Osteoblast (primary cell): ENCODE measurements around the gene OSBP2. TPM values are rescaled to one million over a fixed set of nuclear protein-coding genes. Genes with fewer than 3 reads are reported as not detected.

Experiments used
- DNase-seq: peaks from one replicate; pipeline ENCODE4 v3.0.0; 2011; ENCODE audit warnings: low spot score, mixed read lengths; ENCODE audit not compliant: insufficient read length; ENCODE audit errors: missing footprints
- H2AFZ ChIP-seq: 2 replicates; pipeline ENCODE4 v1.6.0; 2011; ENCODE audit warnings: mild to moderate bottlenecking, low read length
- H3K27ac ChIP-seq: 2 replicates; pipeline ENCODE4 v1.5.1; 2011; ENCODE audit warnings: mild to moderate bottlenecking, low read depth, low read length, moderate library complexity
- H3K27me3 ChIP-seq: 2 replicates; pipeline ENCODE4 v1.6.0; 2012; ENCODE audit warnings: mild to moderate bottlenecking, control low read depth, inconsistent platforms, low read length, moderate library complexity; ENCODE audit not compliant: insufficient read depth
- H3K36me3 ChIP-seq: 2 replicates; pipeline ENCODE4 v1.5.1; 2011; ENCODE audit warnings: mild to moderate bottlenecking, low read length, control low read depth, moderate library complexity; ENCODE audit not compliant: insufficient read depth
- H3K4me1 ChIP-seq: 2 replicates; pipeline ENCODE4 v1.5.1; 2011; ENCODE audit warnings: mild to moderate bottlenecking, low read length, control low read depth, moderate library complexity; ENCODE audit not compliant: insufficient read depth
- H3K4me2 ChIP-seq: 2 replicates; pipeline ENCODE4 v1.6.0; 2011; ENCODE audit warnings: mild to moderate bottlenecking, low read length; ENCODE audit not compliant: insufficient read depth
- H3K4me3 ChIP-seq: fragments of 200-600 bp; sonication (generic); 3 replicates; pipeline ENCODE4 v1.5.1; 2012; ENCODE audit warnings: mild to moderate bottlenecking, low read length, inconsistent platforms; ENCODE audit not compliant: insufficient read depth
- H3K79me2 ChIP-seq: 2 replicates; pipeline ENCODE4 v1.6.0; 2012; ENCODE audit warnings: mild to moderate bottlenecking, low read length, control low read depth, inconsistent platforms; ENCODE audit not compliant: insufficient read depth
- H3K9me3 ChIP-seq: 2 replicates; pipeline ENCODE4 v1.5.1; 2011; ENCODE audit warnings: low read depth, low read length, control low read depth
- H4K20me1 ChIP-seq: 2 replicates; pipeline ENCODE4 v1.6.0; 2012; ENCODE audit warnings: mild to moderate bottlenecking, low read length, control low read depth; ENCODE audit not compliant: insufficient read depth
- CTCF ChIP-seq: IDR thresholded peaks from 2 replicates; pipeline ENCODE4 v1.5.1; 2011; ENCODE audit warnings: mild to moderate bottlenecking, low read depth, low read length, moderate library complexity; ENCODE audit errors: extremely low read depth
- total RNA-seq: library from RNA; depleted of rRNA; stranded (reverse); fragments of >200 nt; gene quantifications from 2 replicates; pipeline ENCODE4 v1.2.3, GENCODE V29; 2012

OSBP2 gene
- total RNA-seq, 1 donor = 4.3 TPM

GRCh38 chr22:30879415-30879797 is 184.7 kb downstream of the OSBP2 start:
- Histone ChIP-seq H3K4me2 (no peak overlapping the region), H3K4me3 (no peak overlapping the region), H2AFZ (no peak overlapping the region), H3K27ac (no peak overlapping the region), H3K27me3 (no peaks in the 10 kb centered on the region), H4K20me1 (peaks cover 3% of the 10 kb centered on the region), H3K36me3 (no peaks in the 10 kb centered on the region), H3K4me1 (no peaks in the 10 kb centered on the region), H3K79me2 (no peaks in the 10 kb centered on the region), H3K9me3 (no peaks in the 10 kb centered on the region)
- TF ChIP-seq CTCF = no peak
- DNase-seq = no peak

GRCh38 chr22:30880181-30880601 is 185.5 kb downstream of the OSBP2 start:
- Histone ChIP-seq H3K4me2 (no peak overlapping the region), H2AFZ (no peak overlapping the region), H4K20me1 (peaks cover 3% of the 10 kb centered on the region), H3K9me3 (no peaks in the 10 kb centered on the region), H3K27ac (no peak overlapping the region), H3K4me3 (no peak overlapping the region), H3K27me3 (no peaks in the 10 kb centered on the region), H3K4me1 (no peaks in the 10 kb centered on the region), H3K79me2 (no peaks in the 10 kb centered on the region), H3K36me3 (no peaks in the 10 kb centered on the region)
- no peak for TF ChIP-seq CTCF
- peak; percentile 54 for DNase-seq

- Histone ChIP-seq H2AFZ (no peak overlapping the region), H3K36me3 (no peaks in the 10 kb centered on the region), H3K9me3 (no peaks in the 10 kb centered on the region), H3K4me2 (no peak overlapping the region), H3K27me3 (no peaks in the 10 kb centered on the region), H4K20me1 (peaks cover 3% of the 10 kb centered on the region), H3K4me1 (no peaks in the 10 kb centered on the region), H3K79me2 (no peaks in the 10 kb centered on the region), H3K4me3 (no peak overlapping the region), H3K27ac (no peak overlapping the region)
- no peak for TF ChIP-seq CTCF
- DNase-seq = peak; percentile 38
Measured at GRCh38 chr22:30880847-30881246, 186.2 kb downstream of the OSBP2 start.

GRCh38 chr22:30881361-30882183 is 186.9 kb downstream of the OSBP2 start:
- Histone ChIP-seq H3K4me1 (no peaks in the 10 kb centered on the region), H3K27ac (no peak overlapping the region), H3K27me3 (no peaks in the 10 kb centered on the region), H3K9me3 (no peaks in the 10 kb centered on the region), H2AFZ (no peak overlapping the region), H3K4me2 (no peak overlapping the region), H3K4me3 (no peak overlapping the region), H3K79me2 (no peaks in the 10 kb centered on the region), H4K20me1 (peaks cover 3% of the 10 kb centered on the region), H3K36me3 (no peaks in the 10 kb centered on the region)
- DNase-seq = peak; percentile 69
- TF ChIP-seq CTCF = no peak
